Right lobe of liver (tissue), 6 donors: ENCODE results near the gene WBP2NL. TPM values are rescaled to one million over a fixed set of nuclear protein-coding genes. Genes with fewer than 3 reads are reported as not detected.

Source experiments
- ATAC-seq, 4 donors: fragments of 200-7000 bp; cut with Tn5 transposase; one replicate each; pipeline ENCODE4 v1.9.1; 2020; ENCODE audit warnings: mild to moderate bottlenecking in 4 of 4, moderate library complexity in 4 of 4
- DNase-seq, 3 donors: peaks; one replicate each; pipeline ENCODE4 v3.0.0-alpha.2; 2020
- H3K27ac ChIP-seq, 3 donors: fragments of 200-600 bp; one replicate each; pipeline ENCODE4 v1.8.0; 2022
- H3K27me3 ChIP-seq, 2 donors: fragments of 200-600 bp; one replicate each; pipeline ENCODE4 v1.8.0; 2022
- H3K36me3 ChIP-seq, 4 donors: fragments of 200-600 bp; sonication (generic) in 1 of 4; one replicate each; pipeline versions ENCODE4 v1.5.1 to v1.8.0; 2017 to 2022; ENCODE audit warnings: control low read depth in 1 of 4
- H3K4me1 ChIP-seq, 4 donors: fragments of 200-600 bp; sonication (generic) in 1 of 4; one replicate each; pipeline versions ENCODE4 v1.5.1 to v1.8.0; 2017 to 2022; ENCODE audit warnings: control low read depth in 1 of 4
- H3K4me3 ChIP-seq, 3 donors: fragments of 200-600 bp; one replicate each; pipeline ENCODE4 v1.8.0; 2022
- H3K9me3 ChIP-seq, 4 donors: fragments of 200-600 bp; sonication (generic) in 1 of 4; one replicate each; pipeline versions ENCODE4 v1.5.1 to v1.8.0; 2017 to 2022; ENCODE audit warnings: control low read depth in 1 of 4
- POLR2A ChIP-seq: fragments of 450-650 bp; IDR thresholded peaks from one replicate; pipeline ENCODE4 v1.6.1; 2017; ENCODE audit warnings: antibody characterized with exemption, mild to moderate bottlenecking
- WGBS: methylation state at CpG from one replicate; pipeline ENCODE4 v1.1.6; 2018; ENCODE audit warnings: low coverage, low lambda C conversion rate; ENCODE audit not compliant: insufficient coverage; ENCODE audit errors: missing lambda C conversion rate; 5-methylcytosine and 5-hydroxymethylcytosine counted together
- intact Hi-C, 2 donors: fragments of 100-400 bp; cut with DNase I; formaldehyde crosslinking; loops; one replicate each; pipeline versions ENCODE4 v1.11.2 to v1.14.1; 2022
- total RNA-seq, 6 experiments: library from RNA; depleted of rRNA in 2 of 6; stranded (reverse); fragments of >200 nt in 2 of 6; fragmentation: NEBNext Ultra II Directional in 3 of 6; extraction: Animal tissue kit (Norgen Biotek cat#: 25700) in 3 of 6; gene quantifications; one replicate each; pipeline versions ENCODE4 v1.1.0 to v1.2.4, GENCODE V29; 2016 to 2023
- TF ChIP-seq, protein P1 (sequence below), 4 donors: fragments of 200-600 bp in 3 of 4; fragments of 450-650 bp in 1 of 4; IDR thresholded peaks; one replicate each; pipeline versions ENCODE4 v1.5.1 to v1.8.0; 2016 to 2022; ENCODE audit warnings: antibody characterized with exemption in 4 of 4, mild to moderate bottlenecking in 2 of 4
- donor health status: DM: no; HTN: yes; CAD: no.
- donor health status: DM: no; HTN: no; CAD: no.
- donor health status: DM: no; HTN: no; CAD: no.
- donor health status: DM: no; HTN: yes; CAD: no.
- donor health status: DM: no; HTN: yes; CAD: no.

Gene WBP2NL
- total RNA-seq, 6 experiments from 2014 or later: 0.12 to 0.72 (median 0.63) TPM

GRCh38 chr22:42056757-42057511 is 58.3 kb downstream of the WBP2NL start:
- H3K9me3 ChIP-seq: peaks cover 0 to 9% (median 3%) of the 10 kb centered on the region in 4 donors
- H3K4me1 ChIP-seq: no peaks in the 10 kb centered on the region
- no peak overlapping the region for H3K27ac ChIP-seq
- WGBS: 94% methylated on average over 1 of the region's 1 CpG
- DNase-seq: no peak
- no peak for ATAC-seq
- H3K4me3 ChIP-seq: no peak overlapping the region
- H3K27me3 ChIP-seq: no peaks in the 10 kb centered on the region
- intact Hi-C loops: no loop called here
- TF ChIP-seq POLR2A: no peak
- TF ChIP-seq, protein P1, sequence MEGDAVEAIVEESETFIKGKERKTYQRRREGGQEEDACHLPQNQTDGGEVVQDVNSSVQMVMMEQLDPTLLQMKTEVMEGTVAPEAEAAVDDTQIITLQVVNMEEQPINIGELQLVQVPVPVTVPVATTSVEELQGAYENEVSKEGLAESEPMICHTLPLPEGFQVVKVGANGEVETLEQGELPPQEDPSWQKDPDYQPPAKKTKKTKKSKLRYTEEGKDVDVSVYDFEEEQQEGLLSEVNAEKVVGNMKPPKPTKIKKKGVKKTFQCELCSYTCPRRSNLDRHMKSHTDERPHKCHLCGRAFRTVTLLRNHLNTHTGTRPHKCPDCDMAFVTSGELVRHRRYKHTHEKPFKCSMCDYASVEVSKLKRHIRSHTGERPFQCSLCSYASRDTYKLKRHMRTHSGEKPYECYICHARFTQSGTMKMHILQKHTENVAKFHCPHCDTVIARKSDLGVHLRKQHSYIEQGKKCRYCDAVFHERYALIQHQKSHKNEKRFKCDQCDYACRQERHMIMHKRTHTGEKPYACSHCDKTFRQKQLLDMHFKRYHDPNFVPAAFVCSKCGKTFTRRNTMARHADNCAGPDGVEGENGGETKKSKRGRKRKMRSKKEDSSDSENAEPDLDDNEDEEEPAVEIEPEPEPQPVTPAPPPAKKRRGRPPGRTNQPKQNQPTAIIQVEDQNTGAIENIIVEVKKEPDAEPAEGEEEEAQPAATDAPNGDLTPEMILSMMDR (IDR thresholded peaks at IDR 0.05): no peak
- H3K36me3 ChIP-seq: peaks cover 0 to 10% (median 3%) of the 10 kb centered on the region in 4 donors

- peaks cover 0 to 8% (median 4%) of the 10 kb centered on the region in 4 donors for H3K4me1 ChIP-seq
- no peak overlapping the region for H3K27ac ChIP-seq
- DNase-seq: no peak
- H3K36me3 ChIP-seq: peaks cover 0 to 14% (median 3%) of the 10 kb centered on the region in 4 donors
- WGBS: no CpG with 5 or more reads among the region's 5 CpGs
- no peaks in the 10 kb centered on the region for H3K27me3 ChIP-seq
- TF ChIP-seq POLR2A: no peak
- TF ChIP-seq, protein P1 (IDR thresholded peaks at IDR 0.05): no peak
- intact Hi-C loops: no loop called here
- peaks cover 0 to 9% (median 3%) of the 10 kb centered on the region in 4 donors for H3K9me3 ChIP-seq
- no peak overlapping the region for H3K4me3 ChIP-seq
- no peak for ATAC-seq
These were observed 61.9 kb downstream of the WBP2NL start for GRCh38 chr22:42060489-42060888.

- TF ChIP-seq, protein P1 (IDR thresholded peaks at IDR 0.05): no peak
- TF ChIP-seq POLR2A: no peak
- peaks cover 0 to 9% (median 3%) of the 10 kb centered on the region in 4 donors for H3K9me3 ChIP-seq
- no peak overlapping the region for H3K27ac ChIP-seq
- DNase-seq: no peak
- 100% methylated on average over 1 of the region's 7 CpGs for WGBS
- no peak overlapping the region for H3K4me3 ChIP-seq
- H3K4me1 ChIP-seq: peaks cover 0 to 13% (median 6%) of the 10 kb centered on the region in 4 donors
- no peaks in the 10 kb centered on the region for H3K27me3 ChIP-seq
- intact Hi-C loops: no loop called here
- peaks cover 0 to 14% (median 3%) of the 10 kb centered on the region in 4 donors for H3K36me3 ChIP-seq
- no peak for ATAC-seq
These were observed 62.5 kb downstream of the WBP2NL start for GRCh38 chr22:42061041-42061440.

DNA sequence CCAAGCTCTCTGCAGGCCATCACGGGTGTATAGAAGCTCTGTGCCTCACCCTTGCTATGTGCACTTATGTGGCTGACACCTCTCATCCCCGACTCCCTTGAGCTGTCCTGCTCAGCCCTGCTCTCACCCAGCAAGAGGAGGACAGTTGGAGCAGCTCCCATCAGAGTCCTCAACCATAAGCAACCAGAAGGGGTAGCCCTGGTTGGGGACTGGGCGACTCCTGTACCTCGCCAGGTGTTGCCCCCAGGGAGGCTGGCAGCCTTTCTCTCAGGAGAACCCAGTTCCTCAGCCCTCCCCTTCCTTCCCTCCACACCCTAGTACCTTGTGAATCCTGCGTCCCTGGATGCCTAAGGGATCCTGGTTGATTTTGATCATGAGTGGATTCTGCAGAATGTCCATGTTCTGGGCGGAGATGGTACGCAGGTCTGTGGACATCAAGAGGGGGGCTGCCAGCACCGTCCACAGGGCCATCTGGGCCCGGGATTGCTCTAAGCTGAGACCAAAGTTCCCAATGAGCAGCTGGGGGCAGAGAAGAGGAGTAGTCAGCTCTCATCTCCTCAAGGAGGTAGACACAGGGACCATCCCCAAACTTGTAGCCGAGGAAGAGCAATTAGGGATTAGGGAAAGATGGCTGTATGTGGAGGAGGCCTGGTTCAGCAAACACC is 64.0 kb downstream of the WBP2NL start:
- no peak for ATAC-seq
- intact Hi-C loops: no loop called here
- H3K27me3 ChIP-seq: no peaks in the 10 kb centered on the region
- WGBS: 90% methylated on average over 3 of the region's 10 CpGs
- DNase-seq: no peak
- peaks cover 0 to 13% (median 6%) of the 10 kb centered on the region in 4 donors for H3K4me1 ChIP-seq
- TF ChIP-seq, protein P1 (IDR thresholded peaks at IDR 0.05): no peak
- no peak for TF ChIP-seq POLR2A
- no peak overlapping the region for H3K4me3 ChIP-seq
- H3K9me3 ChIP-seq: no peaks in the 10 kb centered on the region
- no peak overlapping the region for H3K27ac ChIP-seq
- peaks cover 0 to 20% (median 4%) of the 10 kb centered on the region in 4 donors for H3K36me3 ChIP-seq
